OCI-LY7 (cell line): ENCODE results near the gene IGSF21. TPM values are rescaled to one million over a fixed set of nuclear protein-coding genes. Genes with fewer than 3 reads are reported as not detected.
A peak's percentile ranks its signal among the peaks of the same experiment; 100 is the strongest.

ENCODE experiments used
- BruUV-seq: library from RNA; stranded (reverse); fragments of 400-500 nt; replicated peaks from 2 replicates; lab custom pipeline; 2021; lab: Mats Ljungman, UMichigan
- CTCF ChIA-PET: fragments of 300-600 bp; sonication (Branson Sonifier 250); formaldehyde crosslinking; loops from one replicate; lab custom pipeline; 2022; ENCODE audit warnings: antibody characterized with exemption; ENCODE audit not compliant: unreplicated experiment; lab: Charles Lee
- POLR2A ChIA-PET: fragments of 300-600 bp; sonication (Branson Sonifier 250); formaldehyde crosslinking; loops from one replicate; lab custom pipeline; 2022; ENCODE audit warnings: antibody characterized with exemption; lab: Charles Lee
- DNase-seq: peaks from one replicate; pipeline ENCODE4 v3.0.0-alpha.2; 2015; ENCODE audit warnings: low spot score
- H2AFZ ChIP-seq: fragments of 200-600 bp; sonication (generic), shearing (Covaris generic); 2 replicates; pipeline ENCODE4 v1.6.1; 2014; ENCODE audit warnings: mild to moderate bottlenecking, antibody characterized with exemption, low read length, moderate library complexity
- H3K27ac ChIP-seq: fragments of 200-600 bp; sonication (generic); 2 replicates; pipeline ENCODE4 v1.5.1; 2014; ENCODE audit warnings: mixed run types, low read depth, mild to moderate bottlenecking, moderate library complexity, low read length, inconsistent platforms; ENCODE audit not compliant: poor library complexity, severe bottlenecking
- H3K36me3 ChIP-seq: fragments of 200-600 bp; sonication (generic); 2 replicates; pipeline ENCODE4 v1.6.1; 2014; ENCODE audit warnings: mild to moderate bottlenecking, antibody characterized with exemption, low read length, moderate library complexity, mixed read lengths; ENCODE audit not compliant: insufficient read depth
- H3K4me1 ChIP-seq: fragments of 200-600 bp; sonication (generic); 2 replicates; pipeline ENCODE4 v1.5.1; 2014; ENCODE audit warnings: mild to moderate bottlenecking, low read length; ENCODE audit not compliant: insufficient read depth, poor library complexity, severe bottlenecking
- H3K4me2 ChIP-seq: fragments of 200-600 bp; sonication (generic); 2 replicates; pipeline ENCODE4 v1.6.1; 2014; ENCODE audit warnings: mild to moderate bottlenecking, low read length
- H3K4me3 ChIP-seq: fragments of 200-600 bp; sonication (generic); 2 replicates; pipeline ENCODE4 v1.5.1; 2014; ENCODE audit warnings: mild to moderate bottlenecking, low read depth, low read length; ENCODE audit not compliant: poor library complexity, severe bottlenecking
- H3K79me2 ChIP-seq: fragments of 200-600 bp; sonication (generic); 2 replicates; pipeline ENCODE4 v1.6.1; 2016; ENCODE audit warnings: low read depth, mild to moderate bottlenecking, low read length, moderate library complexity, mixed read lengths; ENCODE audit not compliant: insufficient read depth
- H3K9me2 ChIP-seq: fragments of 200-600 bp; sonication (generic); 2 replicates; pipeline ENCODE4 v1.6.1; 2016; ENCODE audit warnings: mild to moderate bottlenecking, low read length, mixed read lengths; ENCODE audit not compliant: insufficient read depth
- H3K9me3 ChIP-seq: fragments of 200-600 bp; sonication (generic); 2 replicates; pipeline ENCODE4 v1.6.1; 2014; ENCODE audit warnings: mild to moderate bottlenecking, mixed run types, low read length, mixed read lengths
- H4K20me1 ChIP-seq: fragments of 200-600 bp; sonication (generic); 2 replicates; pipeline ENCODE4 v1.6.1; 2014; ENCODE audit warnings: mild to moderate bottlenecking, antibody characterized with exemption, low read length, moderate library complexity, mixed read lengths; ENCODE audit not compliant: insufficient read depth
- CTCF ChIP-seq: fragments of 200-600 bp; sonication (generic); conservative IDR thresholded peaks from 2 replicates; pipeline ENCODE4 v1.5.1; 2014; ENCODE audit warnings: mild to moderate bottlenecking, antibody characterized with exemption, low read length, moderate library complexity, mixed read lengths
- EZH2phosphoT487 ChIP-seq: fragments of 200-600 bp; sonication (generic); IDR thresholded peaks from 2 replicates; pipeline ENCODE4 v1.6.1; 2018; ENCODE audit warnings: low read depth, borderline replicate concordance, mild to moderate bottlenecking, mixed run types, antibody characterized with exemption, low read length, moderate library complexity, mixed read lengths
- intact Hi-C: fragments of 100-400 bp; cut with micrococcal nuclease; formaldehyde crosslinking; loops from one replicate; pipeline ENCODE4 v1.10.0; 2022; ENCODE audit not compliant: unreplicated experiment
- total RNA-seq, 2 experiments: library from RNA; depleted of rRNA in 1 of 2; stranded (reverse); fragments of >200 nt in 1 of 2; shearing (Covaris generic) in 1 of 2; gene quantifications; 2 replicates each; pipeline ENCODE4 v1.2.3, GENCODE V29; 2014 to 2022

IGSF21 gene
- total RNA-seq, 2 experiments from 2014 or later: 0.17 TPM; not detected in 1

GRCh38 chr1:18200136-18200717 is 92.6 kb downstream of the IGSF21 start:
- H3K36me3 ChIP-seq: no peaks in the 10 kb centered on the region

GRCh38 chr1:18200918-18201317 is 93.3 kb downstream of the IGSF21 start:
- Histone ChIP-seq H3K9me2 (no peaks in the 10 kb centered on the region), H4K20me1 (no peaks in the 10 kb centered on the region), H3K4me1 (peaks cover 18% of the 10 kb centered on the region), H3K9me3 (no peaks in the 10 kb centered on the region), H3K4me3 (no peak overlapping the region), H2AFZ (no peak overlapping the region), H3K4me2 (no peak overlapping the region), H3K79me2 (no peaks in the 10 kb centered on the region), H3K36me3 (no peaks in the 10 kb centered on the region), H3K27ac (no peak overlapping the region)
- ChIA-PET CTCF (no interaction called here), POLR2A (no interaction called here)
- intact Hi-C loops: no loop called here
- DNase-seq: no peak
- TF ChIP-seq CTCF: no peak
- TF ChIP-seq EZH2phosphoT487: no peak
- BruUV-seq: no TSS peak

More at GRCh38 chr1:18200136-18200717, 92.6 kb downstream of the IGSF21 start:
- BruUV-seq: no TSS peak
- H3K9me3 ChIP-seq: no peaks in the 10 kb centered on the region
- TF ChIP-seq CTCF (peak; percentile 35; the same call in 1 of the 2 replicates), EZH2phosphoT487 (no peak)
- no peak for DNase-seq
- peaks cover 18% of the 10 kb centered on the region for H3K4me1 ChIP-seq
- no peak overlapping the region for H3K27ac ChIP-seq
- H3K9me2 ChIP-seq: no peaks in the 10 kb centered on the region
- ChIA-PET POLR2A (no interaction called here), CTCF (interaction anchor here (0.6 kb wide), 1 partner anchor 584 kb away, joined by 3 read pairs; no protein-coding TSS in a partner anchor)
- H4K20me1 ChIP-seq: no peaks in the 10 kb centered on the region
- H2AFZ ChIP-seq: no peak overlapping the region
- H3K4me2 ChIP-seq: no peak overlapping the region
- intact Hi-C loops: no loop called here
- H3K4me3 ChIP-seq: no peak overlapping the region
- no peaks in the 10 kb centered on the region for H3K79me2 ChIP-seq

GRCh38 chr1:18201997-18202719 is 94.6 kb downstream of the IGSF21 start:
- no peaks in the 10 kb centered on the region for H3K9me3 ChIP-seq
- intact Hi-C loops: no loop called here
- peaks cover 18% of the 10 kb centered on the region for H3K4me1 ChIP-seq
- H2AFZ ChIP-seq: no peak overlapping the region
- POLR2A ChIA-PET: no interaction called here
- no peak overlapping the region for H3K4me2 ChIP-seq
- no TSS peak for BruUV-seq
- H3K27ac ChIP-seq: no peak overlapping the region
- H3K9me2 ChIP-seq: no peaks in the 10 kb centered on the region
- TF ChIP-seq CTCF (no peak), EZH2phosphoT487 (no peak)
- no peaks in the 10 kb centered on the region for H4K20me1 ChIP-seq
- CTCF ChIA-PET: no interaction called here
- no peaks in the 10 kb centered on the region for H3K79me2 ChIP-seq
- DNase-seq: no peak
- no peaks in the 10 kb centered on the region for H3K36me3 ChIP-seq
- no peak overlapping the region for H3K4me3 ChIP-seq
